ENCODE data around the gene ARID4B.

ARID4B gene

DNA sequence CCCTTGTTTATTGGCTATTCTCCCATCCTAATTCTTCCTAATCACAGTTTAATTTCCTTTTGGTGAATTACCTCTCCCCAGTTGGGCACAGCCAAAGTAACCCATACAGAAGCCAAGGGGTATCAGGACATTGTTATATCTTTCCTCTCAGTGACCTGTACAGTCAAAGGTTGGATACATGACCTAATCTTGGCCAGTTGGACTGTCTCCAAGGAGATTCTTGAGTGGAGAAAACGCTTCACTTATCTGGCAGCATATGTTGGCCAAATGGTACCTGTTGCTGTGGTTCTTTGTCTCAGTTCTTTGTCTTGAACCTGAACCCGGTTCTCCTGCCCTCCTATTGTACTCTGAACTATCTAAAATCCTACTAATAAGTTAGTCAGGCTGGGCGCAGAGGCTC is 23.9 kb upstream of the ARID4B start:
- Histone ChIP-seq H3K4me3 (ENCODE audit: low read length) (no peak overlapping the region), H3K9me3 (ENCODE audit: insufficient read depth, low read depth, low read length) (no peaks in the 10 kb centered on the region), H3K27ac (ENCODE audit: low read length) (no peak overlapping the region), H3K4me1 (ENCODE audit: insufficient read depth, low read length) (no peaks in the 10 kb centered on the region), H3K36me3 (ENCODE audit: insufficient read depth, low read depth, low read length) (no peaks in the 10 kb centered on the region), H3K27me3 (ENCODE audit: insufficient read depth, low read length) (no peaks in the 10 kb centered on the region), H3K9ac (ENCODE audit: low read depth, low read length) (no peak overlapping the region)

DNA sequence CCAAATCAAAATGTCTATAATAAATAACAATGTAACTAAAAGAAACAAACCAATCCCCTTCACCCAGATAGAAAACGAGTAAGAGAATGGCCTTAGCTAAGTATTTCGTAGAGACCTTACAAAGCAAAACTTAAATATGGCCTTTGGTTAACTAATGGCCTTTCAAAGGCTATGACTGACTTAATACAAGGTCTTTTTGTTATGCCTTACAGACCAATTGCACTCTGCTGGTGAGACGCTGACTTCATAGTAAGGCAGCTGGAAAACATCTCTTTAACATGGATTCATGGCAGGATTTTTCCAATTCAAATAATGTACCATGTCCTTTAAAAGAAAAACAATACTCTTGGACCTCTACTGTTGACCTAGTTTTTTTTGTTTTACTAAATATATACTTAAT is 23.5 kb upstream of the ARID4B start:
- Histone ChIP-seq H3K4me1 (ENCODE audit: insufficient read depth, low read length) (no peaks in the 10 kb centered on the region), H3K9ac (ENCODE audit: low read depth, low read length) (no peak overlapping the region), H3K4me3 (ENCODE audit: low read length) (no peak overlapping the region), H3K27me3 (ENCODE audit: insufficient read depth, low read length) (no peaks in the 10 kb centered on the region), H3K27ac (ENCODE audit: low read length) (no peak overlapping the region), H3K9me3 (ENCODE audit: insufficient read depth, low read depth, low read length) (no peaks in the 10 kb centered on the region), H3K36me3 (ENCODE audit: insufficient read depth, low read depth, low read length) (no peaks in the 10 kb centered on the region)

DNA sequence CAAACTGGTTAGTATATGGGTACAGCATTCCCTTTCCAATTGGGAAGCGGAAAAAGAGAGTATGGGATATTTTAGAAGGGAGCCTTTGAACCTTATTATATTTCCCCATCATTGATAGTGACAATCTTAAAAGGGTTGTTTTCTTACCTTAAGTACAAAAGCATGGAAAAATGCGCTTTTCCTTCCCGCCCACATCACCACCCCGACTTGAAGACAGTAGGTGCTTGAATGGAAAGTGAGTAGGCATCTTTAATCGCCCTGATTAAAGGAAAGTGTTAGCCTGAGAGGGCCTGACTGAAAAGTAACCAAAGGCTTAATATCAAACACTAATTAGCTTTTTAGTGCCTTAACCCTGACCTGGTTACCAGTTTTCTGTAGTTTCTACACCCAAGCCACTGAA is 15.7 kb upstream of the ARID4B start:
- Histone ChIP-seq H3K27ac (ENCODE audit: low read length) (no peak overlapping the region), H3K4me1 (ENCODE audit: insufficient read depth, low read length) (no peaks in the 10 kb centered on the region), H3K4me3 (ENCODE audit: low read length) (no peak overlapping the region), H3K27me3 (ENCODE audit: insufficient read depth, low read length) (no peaks in the 10 kb centered on the region), H3K9ac (ENCODE audit: low read depth, low read length) (no peak overlapping the region), H3K36me3 (ENCODE audit: insufficient read depth, low read depth, low read length) (peaks cover 19% of the 10 kb centered on the region), H3K9me3 (ENCODE audit: insufficient read depth, low read depth, low read length) (no peaks in the 10 kb centered on the region)

DNA sequence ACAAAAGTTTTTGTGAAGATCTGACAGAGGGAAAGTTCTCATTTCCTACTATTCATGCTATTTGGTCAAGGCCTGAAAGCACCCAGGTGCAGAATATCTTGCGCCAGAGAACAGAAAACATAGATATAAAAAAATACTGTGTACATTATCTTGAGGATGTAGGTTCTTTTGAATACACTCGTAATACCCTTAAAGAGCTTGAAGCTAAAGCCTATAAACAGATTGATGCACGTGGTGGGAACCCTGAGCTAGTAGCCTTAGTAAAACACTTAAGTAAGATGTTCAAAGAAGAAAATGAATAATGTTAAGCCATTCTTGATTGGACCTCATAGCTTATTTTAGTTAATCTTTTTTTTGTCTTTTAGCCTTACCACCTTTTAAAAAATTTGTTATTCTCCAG is 14.5 kb upstream of the ARID4B start:
- no peak overlapping the region for H3K27ac ChIP-seq (ENCODE audit: low read length)

GRCh38 chr1:235342039-235342438 is 14.1 kb upstream of the ARID4B start:
- Histone ChIP-seq H3K4me1 (ENCODE audit: insufficient read depth, low read length) (no peaks in the 10 kb centered on the region), H3K36me3 (ENCODE audit: insufficient read depth, low read depth, low read length) (peaks cover 30% of the 10 kb centered on the region), H3K9ac (ENCODE audit: low read depth, low read length) (no peak overlapping the region), H3K27me3 (ENCODE audit: insufficient read depth, low read length) (no peaks in the 10 kb centered on the region), H3K9me3 (ENCODE audit: insufficient read depth, low read depth, low read length) (no peaks in the 10 kb centered on the region), H3K4me3 (ENCODE audit: low read length) (no peak overlapping the region), H3K27ac (ENCODE audit: low read length) (no peak overlapping the region)

More for the DNA sequence above, 14.5 kb upstream of the ARID4B start:
- H3K36me3 ChIP-seq (ENCODE audit: insufficient read depth, low read depth, low read length): peaks cover 26% of the 10 kb centered on the region
- no peaks in the 10 kb centered on the region for H3K4me1 ChIP-seq (ENCODE audit: insufficient read depth, low read length)
- H3K9ac ChIP-seq (ENCODE audit: low read depth, low read length): no peak overlapping the region
- no peaks in the 10 kb centered on the region for H3K27me3 ChIP-seq (ENCODE audit: insufficient read depth, low read length)
- no peak overlapping the region for H3K4me3 ChIP-seq (ENCODE audit: low read length)
- no peaks in the 10 kb centered on the region for H3K9me3 ChIP-seq (ENCODE audit: insufficient read depth, low read depth, low read length)

DNA sequence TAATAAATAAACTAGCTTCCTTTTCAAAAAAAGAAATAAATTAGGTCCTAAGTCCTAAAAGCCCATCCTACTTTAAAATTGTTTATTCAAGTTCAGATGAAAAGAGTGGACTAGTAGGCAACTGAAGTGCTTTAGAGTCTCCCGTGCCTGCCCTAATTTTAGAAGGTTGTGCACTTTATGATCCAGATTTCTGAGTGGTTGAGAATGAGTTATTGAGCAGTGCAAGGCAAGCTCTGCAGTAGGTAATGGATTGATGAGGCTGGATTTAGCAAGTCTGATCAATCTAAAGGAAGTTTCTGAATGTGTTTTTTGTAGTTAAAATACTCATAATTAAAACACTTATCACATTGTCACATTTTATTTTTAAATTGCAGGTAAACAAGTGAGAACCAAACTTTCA is 13.4 kb upstream of the ARID4B start:
- Histone ChIP-seq H3K9ac (ENCODE audit: low read depth, low read length) (no peak overlapping the region), H3K36me3 (ENCODE audit: insufficient read depth, low read depth, low read length) (peaks cover 37% of the 10 kb centered on the region), H3K9me3 (ENCODE audit: insufficient read depth, low read depth, low read length) (no peaks in the 10 kb centered on the region), H3K4me1 (ENCODE audit: insufficient read depth, low read length) (no peaks in the 10 kb centered on the region), H3K27me3 (ENCODE audit: insufficient read depth, low read length) (no peaks in the 10 kb centered on the region), H3K27ac (ENCODE audit: low read length) (no peak overlapping the region), H3K4me3 (ENCODE audit: low read length) (no peak overlapping the region)

DNA sequence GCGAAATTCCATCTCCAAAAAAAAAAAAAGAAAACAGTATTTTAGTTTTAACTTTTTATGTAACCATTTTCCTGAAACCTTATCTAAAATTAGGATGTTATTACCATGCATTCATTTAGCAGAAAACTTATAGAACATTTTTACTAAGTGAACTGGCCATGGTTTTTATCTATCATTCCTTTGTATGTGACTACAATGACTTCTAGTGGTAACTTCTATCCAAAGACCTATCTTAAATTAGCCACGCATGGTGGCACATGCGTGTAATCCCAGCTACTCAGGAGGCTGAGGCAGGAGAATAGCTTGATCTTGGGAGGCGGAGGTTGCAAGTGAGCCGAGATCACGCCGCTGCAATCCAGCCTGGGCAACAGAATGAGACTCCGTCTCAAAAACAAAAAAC is 11.8 kb upstream of the ARID4B start:
- H3K36me3 ChIP-seq (ENCODE audit: insufficient read depth, low read depth, low read length): peaks cover 50% of the 10 kb centered on the region

GRCh38 chr1:235336903-235337302 is 8.9 kb upstream of the ARID4B start:
- H3K9me3 ChIP-seq (ENCODE audit: insufficient read depth, low read depth, low read length): no peaks in the 10 kb centered on the region
- H3K4me1 ChIP-seq (ENCODE audit: insufficient read depth, low read length): no peaks in the 10 kb centered on the region
- peaks cover 38% of the 10 kb centered on the region for H3K36me3 ChIP-seq (ENCODE audit: insufficient read depth, low read depth, low read length)
- H3K27ac ChIP-seq (ENCODE audit: low read length): no peak overlapping the region
- H3K9ac ChIP-seq (ENCODE audit: low read depth, low read length): no peak overlapping the region
- no peaks in the 10 kb centered on the region for H3K27me3 ChIP-seq (ENCODE audit: insufficient read depth, low read length)
- no peak overlapping the region for H3K4me3 ChIP-seq (ENCODE audit: low read length)

More for the DNA sequence above, 11.8 kb upstream of the ARID4B start:
- no peaks in the 10 kb centered on the region for H3K9me3 ChIP-seq (ENCODE audit: insufficient read depth, low read depth, low read length)
- H3K9ac ChIP-seq (ENCODE audit: low read depth, low read length): no peak overlapping the region
- H3K4me1 ChIP-seq (ENCODE audit: insufficient read depth, low read length): no peaks in the 10 kb centered on the region
- no peaks in the 10 kb centered on the region for H3K27me3 ChIP-seq (ENCODE audit: insufficient read depth, low read length)
- no peak overlapping the region for H3K27ac ChIP-seq (ENCODE audit: low read length)
- no peak overlapping the region for H3K4me3 ChIP-seq (ENCODE audit: low read length)

- Histone ChIP-seq H3K36me3 (ENCODE audit: insufficient read depth, low read depth, low read length) (peaks cover 14% of the 10 kb centered on the region; the same call in 1 of the 2 replicates), H3K9me3 (ENCODE audit: insufficient read depth, low read depth, low read length) (no peaks in the 10 kb centered on the region), H3K9ac (ENCODE audit: low read depth, low read length) (peak overlapping the region; percentile 42; the same call in 1 of the 2 replicates), H3K27ac (ENCODE audit: low read length) (no peak overlapping the region), H3K27me3 (ENCODE audit: insufficient read depth, low read length) (no peaks in the 10 kb centered on the region), H3K4me1 (ENCODE audit: insufficient read depth, low read length) (peaks cover 12% of the 10 kb centered on the region; the same call in 1 of the 2 replicates), H3K4me3 (ENCODE audit: low read length) (peak overlapping the region; percentile 50; the same call in 1 of the 2 replicates)
Observed at GRCh38 chr1:235331401-235331800, 3.4 kb upstream of the ARID4B start.

GRCh38 chr1:235330918-235331285 is 2.9 kb upstream of the ARID4B start:
- Histone ChIP-seq H3K36me3 (ENCODE audit: insufficient read depth, low read depth, low read length) (peaks cover 14% of the 10 kb centered on the region), H3K4me3 (ENCODE audit: low read length) (peak overlapping the region; percentile 50), H3K9ac (ENCODE audit: low read depth, low read length) (peak overlapping the region; percentile 42; the same call in 1 of the 2 replicates), H3K9me3 (ENCODE audit: insufficient read depth, low read depth, low read length) (no peaks in the 10 kb centered on the region), H3K27me3 (ENCODE audit: insufficient read depth, low read length) (no peaks in the 10 kb centered on the region), H3K4me1 (ENCODE audit: insufficient read depth, low read length) (peaks cover 17% of the 10 kb centered on the region; the same call in 1 of the 2 replicates), H3K27ac (ENCODE audit: low read length) (no peak overlapping the region)

DNA sequence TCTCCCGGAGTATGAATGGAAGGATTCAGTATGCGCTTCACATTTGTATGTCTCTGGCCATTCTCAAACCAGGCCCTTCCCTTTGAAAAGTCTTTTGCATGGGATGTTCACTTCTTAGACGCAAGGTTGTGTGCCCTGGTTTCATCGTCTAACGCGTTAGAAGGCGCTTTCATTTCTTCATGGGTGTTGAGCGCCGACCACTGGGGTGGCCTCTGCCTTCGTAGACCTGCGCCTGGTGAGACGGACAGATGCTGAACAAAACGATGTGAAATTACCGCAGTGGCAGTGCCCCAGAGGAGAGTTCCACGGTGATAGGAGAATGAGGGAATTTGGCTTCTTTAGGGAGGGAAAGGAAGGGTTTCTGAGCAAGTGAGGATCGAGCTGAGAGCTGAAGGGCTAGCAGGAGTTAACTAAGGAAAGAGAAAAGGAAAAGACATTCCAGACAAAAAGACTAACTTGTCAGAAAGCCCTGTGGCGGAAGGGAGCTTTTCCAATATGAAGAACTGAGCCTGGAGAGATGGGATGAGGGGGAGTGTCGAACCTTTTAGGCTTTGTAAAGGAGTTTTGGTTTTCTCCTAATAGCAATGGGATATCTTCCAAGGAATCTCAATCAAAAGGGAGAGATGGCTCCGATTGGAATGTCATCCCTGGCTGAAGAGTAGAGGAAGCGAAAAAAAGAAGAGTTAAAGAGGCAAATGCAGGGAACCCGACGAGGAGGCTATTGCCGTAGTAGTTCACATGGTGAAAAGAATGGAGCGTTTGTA is 1.3 kb upstream of the ARID4B start:
- peaks cover 23% of the 10 kb centered on the region; the same call in 1 of the 2 replicates for H3K4me1 ChIP-seq (ENCODE audit: insufficient read depth, low read length)
- H3K4me3 ChIP-seq (ENCODE audit: low read length): peak overlapping the region; percentile 92
- H3K9me3 ChIP-seq (ENCODE audit: insufficient read depth, low read depth, low read length): no peaks in the 10 kb centered on the region
- H3K27ac ChIP-seq (ENCODE audit: low read length): peak overlapping the region; percentile 73
- H3K9ac ChIP-seq (ENCODE audit: low read depth, low read length): peak overlapping the region; percentile 96
- H3K27me3 ChIP-seq (ENCODE audit: insufficient read depth, low read length): no peaks in the 10 kb centered on the region
- peaks cover 17% of the 10 kb centered on the region for H3K36me3 ChIP-seq (ENCODE audit: insufficient read depth, low read depth, low read length)
